Activated CD4-positive, alpha-beta T cell treated with anti-CD3 and anti-CD28 coated beads for 36 hours (primary cell): ENCODE measurements around the gene PDE6A. TPM values are rescaled to one million over a fixed set of nuclear protein-coding genes. Genes with fewer than 3 reads are reported as not detected.
A peak's percentile ranks its signal among the peaks of the same experiment; 100 is the strongest.

Experiments
- ATAC-seq: fragments of 200-7000 bp; cut with Tn5 transposase; one replicate; pipeline ENCODE4 v1.10.0; 2021; ENCODE audit warnings: mild to moderate bottlenecking, moderate library complexity
- CTCF ChIA-PET: fragments of 350-600 bp; sonication (Branson Sonifier 250); formaldehyde crosslinking; loops from one replicate; lab custom pipeline; 2021; ENCODE audit warnings: antibody characterized with exemption; lab: Charles Lee
- POLR2A ChIA-PET: fragments of 350-600 bp; sonication (Branson Sonifier 250); formaldehyde crosslinking; loops from one replicate; lab custom pipeline; 2021; ENCODE audit warnings: antibody characterized with exemption, inconsistent platforms; lab: Charles Lee
- DNase-seq: peaks from one replicate; pipeline ENCODE4 v3.0.0-alpha.2; 2020
- H3K27ac Mint-ChIP-seq: one replicate; pipeline ENCODE4 v1.8.0; 2021; ENCODE audit warnings: mixed read lengths
- H3K27me3 Mint-ChIP-seq: one replicate; pipeline ENCODE4 v1.8.0; 2021; ENCODE audit warnings: mixed read lengths
- H3K36me3 Mint-ChIP-seq: one replicate; pipeline ENCODE4 v1.8.0; 2021; ENCODE audit warnings: low read depth, mixed read lengths
- H3K4me1 Mint-ChIP-seq: one replicate; pipeline ENCODE4 v1.8.0; 2021; ENCODE audit warnings: mixed read lengths
- H3K4me3 Mint-ChIP-seq: one replicate; pipeline ENCODE4 v1.8.0; 2021; ENCODE audit warnings: mild to moderate bottlenecking, moderate library complexity, mixed read lengths
- H3K9me3 Mint-ChIP-seq: one replicate; pipeline ENCODE4 v1.8.0; 2021; ENCODE audit warnings: low read depth, mixed read lengths
- intact Hi-C, 2 experiments: fragments of 100-400 bp; cut with DNase I in 1 of 2; cut with micrococcal nuclease in 1 of 2; formaldehyde crosslinking; loops; one replicate each; pipeline versions ENCODE4 v1.14.2 to v1.15.1; 2022 to 2024; cut with DNase I, micrococcal nuclease
- total RNA-seq, 2 experiments: library from RNA; stranded (reverse); gene quantifications; one replicate each; pipeline ENCODE4 v1.2.3, GENCODE V29; 2021

The PDE6A gene
- total RNA-seq, 2 experiments from 2014 or later: not detected

DNA sequence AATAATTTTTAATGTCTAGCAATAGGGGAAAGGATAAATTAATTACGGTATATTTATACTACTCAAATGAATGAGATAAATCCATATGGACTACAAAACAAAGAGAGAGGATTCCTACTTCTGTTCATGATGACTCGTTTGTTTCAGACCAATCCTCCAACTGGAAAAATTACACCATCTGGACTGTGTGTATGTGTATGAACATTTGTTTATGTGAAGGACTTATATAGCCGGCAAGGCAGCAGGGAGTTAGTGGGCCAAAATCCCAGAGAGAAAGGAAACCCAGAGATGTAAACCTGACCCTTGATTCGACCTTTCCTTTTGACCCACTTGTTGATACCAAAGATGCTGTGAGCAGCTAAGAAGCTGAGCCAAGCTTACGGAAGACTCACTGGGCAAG lies 20.1 kb downstream of the PDE6A start:
- ATAC-seq: no peak
- Mint-ChIP-seq H3K27me3 (peaks cover 8% of the 10 kb centered on the region), H3K9me3 (no peaks in the 10 kb centered on the region), H3K36me3 (no peaks in the 10 kb centered on the region), H3K27ac (no peak overlapping the region), H3K4me1 (peaks cover 8% of the 10 kb centered on the region), H3K4me3 (no peak overlapping the region)
- DNase-seq: no peak
- CTCF ChIA-PET: interaction anchor here (1.7 kb wide), 1 partner anchor 12 kb away, joined by 4 read pairs; no protein-coding TSS in a partner anchor
- POLR2A ChIA-PET: no interaction called here
- intact Hi-C loops: no loop called here

DNA sequence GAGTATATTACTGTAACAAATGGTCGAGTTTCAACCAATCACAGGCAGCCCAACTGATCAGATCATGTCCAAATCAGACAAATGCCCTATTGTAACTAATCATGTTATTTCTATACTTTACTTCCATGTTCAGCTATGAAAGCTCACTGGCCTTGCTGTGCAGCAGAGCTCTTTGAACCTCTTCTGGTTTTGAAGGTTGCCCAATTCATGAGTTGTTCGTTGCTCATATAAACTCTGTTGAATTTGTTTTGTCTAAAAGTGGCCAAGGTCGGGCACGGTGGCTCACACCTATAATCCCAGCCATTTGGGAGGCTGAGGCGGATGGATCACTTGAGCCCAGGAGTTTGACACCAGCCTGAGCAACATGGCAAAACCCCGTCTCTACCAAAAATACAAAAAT lies 21.6 kb downstream of the PDE6A start:
- Mint-ChIP-seq H3K36me3 (no peaks in the 10 kb centered on the region), H3K4me1 (peaks cover 8% of the 10 kb centered on the region), H3K9me3 (no peaks in the 10 kb centered on the region), H3K4me3 (no peak overlapping the region), H3K27me3 (peaks cover 4% of the 10 kb centered on the region), H3K27ac (no peak overlapping the region)
- intact Hi-C loops: no loop called here
- POLR2A ChIA-PET: no interaction called here
- DNase-seq (no peak), ATAC-seq (no peak)
- CTCF ChIA-PET: interaction anchor here (0.6 to 1.7 kb wide), 4 partner anchors 10 to 1256 kb away, joined by 3 to 4 read pairs (median 3); no protein-coding TSS in a partner anchor

DNA sequence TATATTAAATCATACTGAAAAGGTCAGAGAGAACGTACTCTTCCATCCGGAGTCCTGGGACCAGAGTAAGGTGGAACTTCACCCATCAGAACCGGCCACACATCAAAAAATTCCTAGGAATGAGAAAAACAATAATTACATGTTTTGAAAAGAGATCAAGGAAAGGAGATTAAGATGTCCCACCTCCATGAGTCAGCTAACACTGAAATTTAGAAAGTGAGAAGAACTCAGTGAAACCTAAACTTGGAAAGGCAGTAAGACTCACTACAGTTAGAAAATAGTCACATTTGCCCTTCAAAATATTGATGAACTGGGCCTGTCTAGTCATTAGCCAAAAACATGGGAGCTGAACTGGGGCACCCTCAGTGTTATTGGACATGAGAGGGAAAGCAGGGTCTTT lies 23.0 kb downstream of the PDE6A start:
- peaks cover 4% of the 10 kb centered on the region for H3K27me3 Mint-ChIP-seq
- intact Hi-C loops: no loop called here
- ATAC-seq (peak; percentile 49), DNase-seq (no peak)
- H3K9me3 Mint-ChIP-seq: no peaks in the 10 kb centered on the region
- H3K4me1 Mint-ChIP-seq: peaks cover 8% of the 10 kb centered on the region
- POLR2A ChIA-PET: interaction anchor here (0.5 kb wide), 1 partner anchor 105 kb away, joined by 4 read pairs; no protein-coding TSS in a partner anchor
- no peak overlapping the region for H3K4me3 Mint-ChIP-seq
- H3K36me3 Mint-ChIP-seq: no peaks in the 10 kb centered on the region
- H3K27ac Mint-ChIP-seq: no peak overlapping the region
- CTCF ChIA-PET: interaction anchor here (0.6 to 0.8 kb wide), 2 partner anchors 50 to 226 kb away, joined by 3 read pairs; no protein-coding TSS in a partner anchor

DNA sequence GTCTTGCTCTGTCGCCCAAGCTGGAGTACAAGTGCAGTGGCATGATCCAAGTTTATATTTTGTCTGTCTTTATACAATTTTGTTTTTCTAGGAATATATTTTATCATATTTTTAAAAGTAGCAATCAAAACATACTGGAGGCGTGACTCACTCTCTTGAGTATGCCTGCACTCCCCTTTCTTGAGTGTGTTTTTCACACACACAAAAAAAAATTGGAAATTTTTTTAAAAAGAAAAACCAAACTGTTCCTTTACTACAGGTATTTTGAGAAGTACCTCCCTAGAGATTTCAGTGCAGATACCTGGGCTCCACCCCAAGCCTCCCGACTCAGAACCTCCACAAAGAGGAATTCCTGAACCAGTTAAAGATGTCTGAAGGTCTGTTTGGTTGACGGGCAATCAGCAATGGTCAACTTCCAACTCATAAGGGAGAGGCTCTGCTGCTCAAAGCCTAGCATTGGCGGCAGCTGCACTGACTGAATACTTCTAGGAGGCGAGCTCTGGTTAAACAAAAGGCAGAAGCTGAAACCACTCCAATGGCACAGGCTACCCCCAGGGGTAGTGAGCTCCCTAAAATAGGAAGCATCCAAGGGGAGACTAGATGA lies 27.4 kb downstream of the PDE6A start:
- POLR2A ChIA-PET: interaction anchor here (0.5 kb wide), 1 partner anchor 87 kb away, joined by 4 read pairs; no protein-coding TSS in a partner anchor
- CTCF ChIA-PET: interaction anchor here (0.8 to 1.3 kb wide), 4 partner anchors 15 to 87 kb away, joined by 3 to 4 read pairs (median 3); no protein-coding TSS in a partner anchor

DNA sequence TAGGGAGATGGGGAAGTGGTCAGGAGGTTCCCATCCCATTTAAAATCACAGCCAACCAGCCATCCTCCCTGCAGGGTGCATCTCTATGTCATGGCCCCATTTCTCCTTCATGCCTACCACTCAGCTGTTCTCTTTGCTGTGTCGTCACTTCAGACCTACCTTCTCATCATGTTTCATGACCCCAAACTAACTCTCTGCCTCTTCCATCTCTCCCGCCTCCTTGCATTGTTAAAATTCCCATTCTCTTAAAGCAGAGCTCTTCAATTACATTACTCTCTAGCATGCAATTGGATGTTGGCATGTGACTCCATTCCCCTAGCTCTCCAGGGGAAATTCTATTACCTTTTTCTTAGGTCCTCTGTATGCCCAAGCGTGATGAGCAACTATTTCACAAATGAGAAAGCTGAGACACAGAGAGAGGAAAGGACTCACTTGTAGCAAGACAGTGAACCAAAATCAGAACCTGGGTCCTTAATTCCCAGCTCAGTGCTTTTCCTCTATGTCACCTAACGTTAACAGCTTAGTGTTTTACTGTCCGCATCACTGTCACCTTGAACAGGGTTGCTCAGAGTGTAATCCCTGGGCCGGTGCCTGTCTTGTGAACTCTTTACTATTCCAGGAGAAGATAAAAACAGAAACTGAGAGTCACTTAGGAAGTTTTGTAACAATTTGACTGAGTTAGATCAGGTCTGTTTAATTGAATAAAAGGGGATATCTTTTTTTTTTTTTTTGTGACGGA lies 28.1 kb downstream of the PDE6A start:
- no peak for DNase-seq
- Mint-ChIP-seq H3K36me3 (no peaks in the 10 kb centered on the region), H3K9me3 (no peaks in the 10 kb centered on the region), H3K27ac (no peak overlapping the region), H3K4me3 (no peak overlapping the region), H3K27me3 (peaks cover 14% of the 10 kb centered on the region), H3K4me1 (peaks cover 4% of the 10 kb centered on the region)
- ATAC-seq: no peak
- CTCF ChIA-PET: interaction anchor here (0.6 to 1.0 kb wide), 3 partner anchors 20 to 298 kb away, joined by 3 read pairs; no protein-coding TSS in a partner anchor
- intact Hi-C loops: no loop called here
- POLR2A ChIA-PET: interaction anchor here (0.5 kb wide), 1 partner anchor 86 kb away, joined by 4 read pairs; no protein-coding TSS in a partner anchor

More for the DNA sequence above, 27.4 kb downstream of the PDE6A start:
- H3K36me3 Mint-ChIP-seq: no peaks in the 10 kb centered on the region
- H3K27me3 Mint-ChIP-seq: peaks cover 11% of the 10 kb centered on the region
- ATAC-seq: no peak
- H3K4me3 Mint-ChIP-seq: no peak overlapping the region
- peaks cover 8% of the 10 kb centered on the region for H3K4me1 Mint-ChIP-seq
- no peak for DNase-seq
- H3K27ac Mint-ChIP-seq: no peak overlapping the region
- intact Hi-C loops: no loop called here
- H3K9me3 Mint-ChIP-seq: no peaks in the 10 kb centered on the region

DNA sequence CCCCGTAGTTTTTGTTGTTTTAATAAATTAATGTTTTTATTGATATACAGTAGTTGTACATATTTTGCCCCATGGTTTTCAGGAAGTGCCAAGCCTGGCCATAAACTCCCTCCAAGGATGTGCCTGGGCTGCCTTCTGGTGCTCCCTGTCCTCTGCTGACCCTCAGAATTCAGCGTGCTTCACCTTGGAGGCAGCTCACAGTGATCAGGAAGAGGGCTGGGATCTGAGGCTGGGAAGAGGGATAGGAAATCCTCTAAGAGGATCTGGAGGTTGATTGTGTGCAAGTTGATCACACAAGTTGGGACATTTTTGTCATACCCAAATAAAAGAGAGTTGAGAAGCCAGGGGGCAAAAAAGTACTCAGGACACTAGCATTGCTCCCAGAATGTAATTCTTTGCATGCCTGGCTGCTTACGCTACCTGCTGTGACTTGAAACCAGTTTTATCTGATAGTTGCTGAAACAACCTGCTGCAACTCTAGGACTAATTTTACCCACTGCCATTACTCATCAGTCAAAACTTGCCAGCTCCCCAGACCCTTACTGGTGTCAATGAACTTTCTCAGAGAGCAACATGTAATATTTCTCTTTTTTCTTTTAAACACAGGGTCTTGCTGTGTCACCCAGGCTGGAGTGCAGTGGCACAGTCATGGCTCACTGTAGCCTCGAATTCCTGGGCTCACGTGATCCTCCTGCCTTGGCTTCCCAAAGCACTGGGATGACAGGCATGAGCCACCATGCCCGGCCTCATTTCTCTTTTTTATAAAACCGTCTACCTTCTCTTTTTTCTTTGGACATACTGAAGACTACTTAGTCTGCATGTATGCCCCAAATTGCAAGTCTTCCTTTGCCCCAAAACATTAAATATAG lies 29.0 kb downstream of the PDE6A start:
- CTCF ChIA-PET: interaction anchor here (0.8 kb wide), 1 partner anchor 68 kb away, joined by 3 read pairs; no protein-coding TSS in a partner anchor
- no peak overlapping the region for H3K27ac Mint-ChIP-seq
- peaks cover 16% of the 10 kb centered on the region for H3K27me3 Mint-ChIP-seq
- no peak for ATAC-seq
- no peaks in the 10 kb centered on the region for H3K9me3 Mint-ChIP-seq
- no peak for DNase-seq
- intact Hi-C loops: no loop called here
- no peaks in the 10 kb centered on the region for H3K4me1 Mint-ChIP-seq
- POLR2A ChIA-PET: no interaction called here
- H3K4me3 Mint-ChIP-seq: no peak overlapping the region
- H3K36me3 Mint-ChIP-seq: no peaks in the 10 kb centered on the region

DNA sequence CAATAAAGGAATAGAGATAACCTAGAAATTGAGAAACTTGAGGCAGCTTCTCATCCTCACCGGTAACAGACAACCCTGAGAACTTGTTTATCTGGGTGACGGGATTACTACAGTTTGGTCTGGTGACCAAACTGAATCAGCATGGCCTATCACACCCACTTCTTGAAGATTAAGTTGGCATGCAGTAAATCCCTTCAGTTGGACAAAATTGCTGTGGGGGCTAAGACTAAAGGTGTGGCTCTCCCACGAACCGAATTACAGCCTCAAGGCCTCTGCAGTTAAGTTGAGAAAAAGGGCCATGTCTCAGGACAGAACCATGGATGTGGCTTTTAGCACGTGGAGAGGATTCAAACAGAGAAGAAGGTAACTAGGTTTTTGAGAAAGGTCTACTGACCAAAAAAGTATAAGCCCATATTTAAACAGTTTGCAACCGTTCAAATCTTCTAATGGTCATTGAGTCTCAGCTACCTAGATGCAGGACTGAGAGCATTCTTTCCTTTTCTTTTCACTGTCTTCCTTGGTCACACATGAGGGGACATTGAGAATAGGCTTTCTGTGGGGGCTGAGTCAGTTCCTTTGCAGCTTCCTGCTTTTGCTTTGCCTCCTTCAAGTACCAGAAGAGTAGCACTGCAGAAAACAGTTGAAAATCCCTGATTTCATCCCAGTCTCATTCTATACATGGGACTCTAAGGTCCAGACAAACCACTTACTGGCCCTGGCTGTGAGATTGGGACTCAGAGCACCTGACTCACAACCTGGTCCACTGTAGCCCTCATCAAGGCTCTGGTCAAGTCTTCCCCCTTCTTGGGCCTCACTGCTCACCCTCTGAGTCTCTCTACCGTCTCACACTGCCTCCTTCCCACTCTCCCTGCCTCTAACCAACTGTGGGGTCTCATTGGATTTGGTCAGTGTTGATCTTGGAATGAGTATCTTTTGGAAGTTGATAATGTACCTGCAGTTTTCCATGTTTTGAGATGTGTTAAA lies 30.9 kb downstream of the PDE6A start:
- CTCF ChIA-PET: interaction anchor here (0.7 to 1.0 kb wide), 3 partner anchors 10 to 217 kb away, joined by 3 to 4 read pairs (median 3); no protein-coding TSS in a partner anchor

DNA sequence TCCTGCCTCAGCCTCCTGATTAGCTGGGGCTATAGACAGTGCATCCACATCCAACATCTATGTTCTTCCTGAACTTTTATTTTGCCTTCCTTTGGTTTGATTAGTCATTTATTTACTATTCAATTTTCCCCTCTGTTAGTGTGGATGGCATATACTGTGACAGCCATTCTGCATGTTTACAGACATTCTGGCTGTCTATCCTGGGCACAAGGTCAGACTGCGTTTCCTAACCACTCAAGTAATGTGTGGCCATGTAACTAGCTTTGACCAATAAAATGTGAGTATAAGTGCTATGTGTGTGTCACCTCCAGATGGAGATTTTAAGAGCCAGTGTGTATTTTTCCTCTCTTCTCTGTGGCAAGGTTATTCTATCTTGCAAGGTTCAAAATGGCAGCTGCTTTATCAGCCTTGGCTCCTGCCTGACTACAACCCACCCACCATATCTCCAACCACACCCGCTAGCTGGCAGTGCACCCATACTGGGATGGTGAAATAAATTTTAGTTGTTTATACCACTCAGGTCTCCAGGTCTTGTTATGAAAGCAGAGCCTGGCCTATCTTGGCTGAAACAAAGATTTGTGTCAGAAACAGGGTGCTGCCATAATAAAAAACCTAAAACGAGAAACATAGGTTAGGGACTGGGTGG lies 32.2 kb downstream of the PDE6A start:
- ATAC-seq (no peak), DNase-seq (no peak)
- H3K4me1 Mint-ChIP-seq: no peaks in the 10 kb centered on the region
- H3K27me3 Mint-ChIP-seq: peaks cover 16% of the 10 kb centered on the region
- no peaks in the 10 kb centered on the region for H3K9me3 Mint-ChIP-seq
- H3K4me3 Mint-ChIP-seq: no peak overlapping the region
- CTCF ChIA-PET: interaction anchor here (0.8 to 1.0 kb wide), 2 partner anchors 11 to 60 kb away, joined by 3 to 4 read pairs; no protein-coding TSS in a partner anchor
- POLR2A ChIA-PET: no interaction called here
- H3K36me3 Mint-ChIP-seq: no peaks in the 10 kb centered on the region
- intact Hi-C loops: no loop called here
- H3K27ac Mint-ChIP-seq: no peak overlapping the region

More for the DNA sequence above, 30.9 kb downstream of the PDE6A start:
- intact Hi-C loops: no loop called here
- no peaks in the 10 kb centered on the region for H3K9me3 Mint-ChIP-seq
- H3K27ac Mint-ChIP-seq: no peak overlapping the region
- H3K4me1 Mint-ChIP-seq: no peaks in the 10 kb centered on the region
- DNase-seq (no peak), ATAC-seq (no peak)
- H3K27me3 Mint-ChIP-seq: peaks cover 16% of the 10 kb centered on the region
- POLR2A ChIA-PET: interaction anchor here (0.7 kb wide), 1 partner anchor 79 kb away, joined by 7 read pairs; no protein-coding TSS in a partner anchor
- no peaks in the 10 kb centered on the region for H3K36me3 Mint-ChIP-seq
- H3K4me3 Mint-ChIP-seq: no peak overlapping the region

DNA sequence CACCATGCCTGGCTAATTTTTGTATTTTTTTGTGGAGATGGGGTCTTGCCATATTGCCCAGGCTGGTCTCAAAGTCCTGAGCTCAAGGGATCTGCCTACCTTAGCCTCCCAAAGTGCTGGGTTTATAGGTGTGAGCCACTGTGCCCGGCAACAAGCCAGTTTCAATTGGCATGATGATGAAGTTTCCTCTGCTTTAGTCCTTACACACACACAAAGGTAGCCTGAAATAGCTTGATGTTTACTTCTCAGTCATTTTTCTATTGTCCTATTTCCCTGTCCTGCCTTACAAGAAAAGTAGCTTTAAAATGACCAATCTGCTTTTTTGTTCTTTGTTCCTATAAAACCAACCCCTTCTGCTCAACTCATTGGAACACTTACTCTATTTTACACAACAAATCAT lies 33.6 kb downstream of the PDE6A start:
- no peak for DNase-seq
- Mint-ChIP-seq H3K4me3 (no peak overlapping the region), H3K9me3 (no peaks in the 10 kb centered on the region), H3K27ac (no peak overlapping the region), H3K4me1 (no peaks in the 10 kb centered on the region), H3K36me3 (no peaks in the 10 kb centered on the region), H3K27me3 (peaks cover 13% of the 10 kb centered on the region)
- intact Hi-C loops: no loop called here
- POLR2A ChIA-PET: no interaction called here
- CTCF ChIA-PET: interaction anchor here (1.2 kb wide), 1 partner anchor 72 kb away, joined by 3 read pairs; no protein-coding TSS in a partner anchor
- ATAC-seq: no peak

DNA sequence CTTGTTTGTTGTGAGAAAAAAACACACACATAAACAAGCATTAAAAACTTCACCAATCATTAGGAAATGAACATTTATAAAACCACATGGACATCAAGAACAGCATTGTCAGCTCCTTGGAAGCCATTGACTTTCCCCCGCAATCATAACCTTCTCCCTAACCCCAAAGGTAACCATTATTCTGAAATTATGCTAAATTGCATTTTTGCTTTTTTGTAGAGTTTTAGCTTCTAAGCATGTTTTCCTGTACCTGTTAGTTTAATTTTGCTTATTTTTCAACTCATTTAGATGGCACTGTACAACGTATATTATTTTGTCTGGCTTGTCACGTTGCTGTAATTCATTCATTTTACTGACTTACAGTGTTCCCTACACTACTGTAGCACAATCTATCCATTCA lies 36.8 kb downstream of the PDE6A start:
- H3K36me3 Mint-ChIP-seq: no peaks in the 10 kb centered on the region
- DNase-seq (no peak), ATAC-seq (no peak)
- no peaks in the 10 kb centered on the region for H3K9me3 Mint-ChIP-seq
- no peak overlapping the region for H3K27ac Mint-ChIP-seq
- peaks cover 4% of the 10 kb centered on the region for H3K4me1 Mint-ChIP-seq
- ChIA-PET CTCF (interaction anchor here (1.6 kb wide), 1 partner anchor 55 kb away, joined by 3 read pairs; no protein-coding TSS in a partner anchor), POLR2A (no interaction called here)
- H3K4me3 Mint-ChIP-seq: no peak overlapping the region
- H3K27me3 Mint-ChIP-seq: peaks cover 24% of the 10 kb centered on the region
- intact Hi-C loops: no loop called here
